GM12878 (cell line): ENCODE measurements around the gene MEDAG. TPM values are rescaled to one million over a fixed set of nuclear protein-coding genes. Genes with fewer than 3 reads are reported as not detected.

Source experiments
- ATAC-seq: fragments of 200-7000 bp; cut with Tn5 transposase; 3 replicates; pipeline ENCODE4 v1.9.1; 2020; ENCODE audit warnings: mild to moderate bottlenecking, moderate library complexity
- BruUV-seq: library from RNA; stranded (reverse); fragments of 400-500 nt; replicated peaks from 2 replicates; lab custom pipeline; 2021; lab: Mats Ljungman, UMichigan
- CTCF ChIA-PET: fragments of 300-600 bp; sonication (Branson Sonifier 250); formaldehyde crosslinking; extraction: SDS; loops from one replicate; lab custom pipeline; 2021; ENCODE audit warnings: inconsistent platforms; lab: Yijun Ruan, JAX
- POLR2A ChIA-PET: fragments of 350-600 bp; formaldehyde crosslinking; extraction: SDS; loops from one replicate; lab custom pipeline; 2021; ENCODE audit warnings: inconsistent platforms; lab: Charles Lee
- RAD21 ChIA-PET: fragments of 300-600 bp; sonication (Branson Sonifier 250); formaldehyde crosslinking; loops from one replicate; lab custom pipeline; 2023; ENCODE audit warnings: antibody characterized with exemption; ENCODE audit not compliant: unreplicated experiment; lab: Charles Lee
- SMC1A ChIA-PET: fragments of 300-600 bp; sonication (Branson Sonifier 250); formaldehyde crosslinking; loops from one replicate; lab custom pipeline; 2023; ENCODE audit not compliant: unreplicated experiment, uncharacterized antibody; lab: Charles Lee
- DNase-seq: peaks from one replicate; pipeline ENCODE4 v3.0.0-alpha.2; 2011; ENCODE audit warnings: low read depth, low spot score
- FAIRE-seq: peaks from 3 replicates; lab custom pipeline; 2011; peaks lifted over from hg19 to GRCh38; lab: Jason Lieb, UNC
- H2AFZ ChIP-seq: 2 replicates; pipeline ENCODE4 v1.6.0; 2011; ENCODE audit warnings: low read depth, low read length, control low read depth; ENCODE audit not compliant: control insufficient read depth
- H3K27ac ChIP-seq: 2 replicates; pipeline ENCODE4 v1.5.1; 2011; ENCODE audit warnings: control low read depth; ENCODE audit not compliant: control insufficient read depth, insufficient read depth
- H3K27me3 ChIP-seq, 2 experiments: replicated peaks in 1 of 2; 2 replicates each; pipeline versions ENCODE4 v1.6.0 to v1.6.1; 2011; ENCODE audit warnings: low read length in 1 of 2; ENCODE audit not compliant: control insufficient read depth in 2 of 2, insufficient read depth in 2 of 2
- H3K36me3 ChIP-seq, 2 experiments: 2 replicates each; pipeline ENCODE4 v1.5.1; 2011; ENCODE audit warnings: low read length in 1 of 2; ENCODE audit not compliant: control insufficient read depth in 2 of 2, insufficient read depth in 2 of 2
- H3K4me1 ChIP-seq: 2 replicates; pipeline ENCODE4 v1.6.1; 2011; ENCODE audit warnings: mild to moderate bottlenecking, low read length, moderate library complexity, mixed read lengths; ENCODE audit not compliant: control insufficient read depth, insufficient read depth
- H3K4me2 ChIP-seq: 2 replicates; pipeline ENCODE4 v1.6.0; 2011; ENCODE audit warnings: control low read depth; ENCODE audit not compliant: control insufficient read depth, insufficient read depth
- H3K4me3 ChIP-seq: fragments of 200-600 bp; sonication (generic); 2 replicates; pipeline ENCODE4 v1.5.1; 2016
- H3K79me2 ChIP-seq: 2 replicates; pipeline ENCODE4 v1.6.0; 2011; ENCODE audit warnings: low read length; ENCODE audit not compliant: control insufficient read depth, insufficient read depth
- H3K9ac ChIP-seq: 2 replicates; pipeline ENCODE4 v1.8.0; 2011; ENCODE audit warnings: low read length, control low read depth, mixed read lengths; ENCODE audit not compliant: control insufficient read depth, insufficient read depth
- H3K9me3 ChIP-seq: replicated peaks from 3 replicates; pipeline ENCODE4 v1.5.1; 2011; ENCODE audit warnings: mild to moderate bottlenecking, low read length; ENCODE audit not compliant: control insufficient read depth, insufficient read depth
- H4K20me1 ChIP-seq: 2 replicates; pipeline ENCODE4 v1.6.0; 2011; ENCODE audit not compliant: control insufficient read depth, insufficient read depth
- CHD4 ChIP-seq: fragments of 200-600 bp; sonication (generic); IDR thresholded peaks from 2 replicates; pipeline ENCODE4 v1.6.1; 2016; ENCODE audit warnings: mild to moderate bottlenecking
- DPF2 ChIP-seq: fragments of 450-650 bp; IDR thresholded peaks from 2 replicates; pipeline ENCODE4 v1.6.1; 2017; ENCODE audit warnings: mild to moderate bottlenecking
- ETV6 ChIP-seq, 2 experiments: fragments of 450-650 bp in 1 of 2; IDR thresholded peaks in 1 of 2; conservative IDR thresholded peaks in 1 of 2; 2 replicates each; pipeline ENCODE4 v1.6.1; 2014; ENCODE audit warnings: antibody characterized with exemption in 1 of 2, borderline replicate concordance in 1 of 2, low read depth in 1 of 2, mild to moderate bottlenecking in 1 of 2, moderate library complexity in 1 of 2
- FOS ChIP-seq: IDR thresholded peaks from 3 replicates; pipeline ENCODE4 v1.6.1; 2011; ENCODE audit warnings: borderline replicate concordance; ENCODE audit not compliant: insufficient read length; ENCODE audit errors: extremely low read depth
- FOXM1 ChIP-seq: IDR thresholded peaks from 2 replicates; pipeline ENCODE4 v1.6.1; 2012; ENCODE audit warnings: low read depth, mild to moderate bottlenecking, inconsistent platforms, low read length, moderate library complexity
- HCFC1 ChIP-seq: fragments of 150-350 bp; IDR thresholded peaks from 2 replicates; pipeline ENCODE4 v1.6.1; 2014; ENCODE audit warnings: low read length
- NFYB ChIP-seq: IDR thresholded peaks from 2 replicates; pipeline ENCODE4 v1.6.1; 2011; ENCODE audit warnings: low read depth, mild to moderate bottlenecking, low read length, improper control_type of control experiment, moderate library complexity; ENCODE audit not compliant: insufficient read depth
- POU2F2 ChIP-seq: IDR thresholded peaks from 3 replicates; pipeline ENCODE4 v1.6.1; 2011; ENCODE audit warnings: low read depth, mild to moderate bottlenecking, low read length, borderline replicate concordance
- RB1 ChIP-seq: fragments of 450-650 bp; formaldehyde crosslinking; IDR thresholded peaks from 2 replicates; pipeline ENCODE4 v1.6.1; 2017; ENCODE audit warnings: mild to moderate bottlenecking, borderline replicate concordance
- SUPT20H ChIP-seq: IDR thresholded peaks from 2 replicates; pipeline ENCODE4 v1.6.1; 2011; ENCODE audit warnings: low read depth, mild to moderate bottlenecking, low read length, moderate library complexity, borderline replicate concordance; ENCODE audit not compliant: control insufficient read depth
- TAF1 ChIP-seq: IDR thresholded peaks from 2 replicates; pipeline ENCODE4 v1.6.1; 2011; ENCODE audit warnings: mild to moderate bottlenecking, low read depth, low read length, borderline replicate concordance
- TBL1XR1 ChIP-seq: IDR thresholded peaks from 2 replicates; pipeline ENCODE4 v1.6.1; 2012; ENCODE audit warnings: low read depth, low read length, improper control_type of control experiment
- ZNF622 ChIP-seq: fragments of 450-650 bp; IDR thresholded peaks from 2 replicates; pipeline ENCODE4 v1.6.1; 2017; ENCODE audit warnings: mild to moderate bottlenecking, inconsistent platforms
- ZNF687 ChIP-seq: fragments of 450-650 bp; IDR thresholded peaks from 2 replicates; pipeline ENCODE4 v1.6.1; 2017; ENCODE audit warnings: mild to moderate bottlenecking, moderate library complexity
- WGBS: methylation state at CpG from one replicate; pipeline ENCODE4 v1.1.6; 2016; ENCODE audit warnings: low lambda C conversion rate; ENCODE audit not compliant: insufficient replicate concordance, insufficient coverage; ENCODE audit errors: missing lambda C conversion rate; 5-methylcytosine and 5-hydroxymethylcytosine counted together
- in situ Hi-C: fragments of 300-500 bp; cut with MboI; formaldehyde crosslinking; loops from 9 replicates; pipeline ENCODE4 v1.14.3; 2018; ENCODE audit warnings: mixed read lengths
- intact Hi-C: fragments of 100-400 bp; cut with micrococcal nuclease; formaldehyde crosslinking; loops from one replicate; pipeline ENCODE4 v1.14.2; 2022; ENCODE audit not compliant: unreplicated experiment
- polyA plus RNA-seq, 11 experiments: library from polyadenylated mRNA; depleted of rRNA in 4 of 11; unstranded in 6 of 11; stranded (reverse) in 5 of 11; fragments of >200 nt; fragmentation: Nextera tagmentation in 4 of 11; fragmentation: Illumina TruSeq in 1 of 11; extraction: Ambion mirVana in 4 of 11; extraction: Trizol in 1 of 11; gene quantifications; 1 replicate in 1 of 11; 2 replicates in 10 of 11; pipeline versions ENCODE4 v1.2.1 to v1.2.3, GENCODE V29; 2011 to 2016; ENCODE audit warnings: inconsistent platforms in 2 of 11, missing spikeins in 2 of 11, low read depth in 1 of 11
- total RNA-seq, 4 experiments: library from RNA; depleted of rRNA in 3 of 4; stranded (reverse); fragments of >200 nt in 3 of 4; fragmentation: Illumina TruSeq in 1 of 4; extraction: Trizol in 1 of 4; gene quantifications; 2 replicates each; pipeline versions ENCODE4 v1.2.1 to v1.2.3, GENCODE V29; 2013 to 2021

The MEDAG gene
- total and polyA plus RNA-seq, 10 of the 15 experiments (the other 5 are each of a cell fraction or from before 2014, with no cell fraction given): 0.03 TPM; not detected in 9

GRCh38 chr13:30874561-30874960, 31.5 kb upstream of the MEDAG start:
- Histone ChIP-seq H3K36me3 (no peaks in the 10 kb centered on the region), H3K9me3 (no peaks in the 10 kb centered on the region), H4K20me1 (no peaks in the 10 kb centered on the region), H2AFZ (no peak overlapping the region), H3K79me2 (no peaks in the 10 kb centered on the region), H3K27me3 (no peaks in the 10 kb centered on the region; a peak in 3 of 4 replicates), H3K4me1 (no peaks in the 10 kb centered on the region), H3K27ac (no peak overlapping the region), H3K4me3 (no peak overlapping the region), H3K9ac (no peak overlapping the region), H3K4me2 (no peak overlapping the region)
- intact Hi-C loops (no loop called here), in situ Hi-C loops (no loop called here)
- ChIA-PET RAD21 (interaction anchor here (0.8 kb wide), 1 partner anchor 9 kb away, joined by 3 read pairs; no protein-coding TSS in a partner anchor), POLR2A (no interaction called here), SMC1A (interaction anchor here (1.3 kb wide), 1 partner anchor 169 kb away, joined by 3 read pairs; no protein-coding TSS in a partner anchor), CTCF (interaction anchor here (1.2 kb wide), 1 partner anchor 9 kb away, joined by 7 read pairs; no protein-coding TSS in a partner anchor)
- no TSS peak for BruUV-seq
- WGBS: 16% methylated on average over 6 of the region's 6 CpGs
- no peak for FAIRE-seq
- no peak for ATAC-seq
- no peak for TF ChIP-seq ETV6 (conservative IDR thresholded peaks at IDR 0.05 in 1 of 2, IDR thresholded peaks at IDR 0.05 in 1 of 2; ENCODE audit: borderline replicate concordance in 1 of 2, low read depth in 1 of 2)
- no peak for TF ChIP-seq POU2F2
- no peak for TF ChIP-seq TAF1
- TF ChIP-seq ZNF622: no peak
- no peak for TF ChIP-seq ZNF687
- TF ChIP-seq DPF2: no peak
- no peak for TF ChIP-seq CHD4
- TF ChIP-seq TBL1XR1: no peak
- TF ChIP-seq FOXM1: no peak
- TF ChIP-seq HCFC1: no peak
- TF ChIP-seq SUPT20H: no peak
- no peak for TF ChIP-seq FOS
- TF ChIP-seq RB1: no peak
- no peak for TF ChIP-seq NFYB
- no peak for DNase-seq
